Amniotic stem cell (primary cell): ENCODE measurements around the gene TNFRSF14.

Experiments used
- DNase-seq: peaks from one replicate; lab custom pipeline; 2025; lab: John Stamatoyannopoulos, UW

Gene TNFRSF14

GRCh38 chr1:2602311-2602835 lies 46.2 kb downstream of the TNFRSF14 start:
- DNase-seq = no peak

- DNase-seq = no peak
Measured at GRCh38 chr1:2602866-2603520, 46.8 kb downstream of the TNFRSF14 start.

- no peak for DNase-seq
Measured at GRCh38 chr1:2603521-2604155, 47.5 kb downstream of the TNFRSF14 start.

- no peak for DNase-seq
Measured at GRCh38 chr1:2604156-2604843, 48.1 kb downstream of the TNFRSF14 start.

- no peak for DNase-seq
Measured at GRCh38 chr1:2604844-2605508, 48.8 kb downstream of the TNFRSF14 start.

GRCh38 chr1:2605509-2606395 lies 49.6 kb downstream of the TNFRSF14 start:
- DNase-seq = no peak

GRCh38 chr1:2606396-2606880 lies 50.3 kb downstream of the TNFRSF14 start:
- DNase-seq = no peak

GRCh38 chr1:2606881-2607621 lies 50.9 kb downstream of the TNFRSF14 start:
- no peak for DNase-seq

GRCh38 chr1:2607641-2608091 lies 51.5 kb downstream of the TNFRSF14 start:
- DNase-seq = no peak

GRCh38 chr1:2609319-2610035 lies 53.3 kb downstream of the TNFRSF14 start:
- no peak for DNase-seq

- DNase-seq = no peak
Measured at GRCh38 chr1:2610036-2610959, 54.1 kb downstream of the TNFRSF14 start.

GRCh38 chr1:2611031-2611501 lies 54.9 kb downstream of the TNFRSF14 start:
- DNase-seq = no peak

- no peak for DNase-seq
Measured at GRCh38 chr1:2611621-2612437, 55.7 kb downstream of the TNFRSF14 start.

GRCh38 chr1:2612591-2613365 lies 56.6 kb downstream of the TNFRSF14 start:
- DNase-seq = no peak
